ENCODE measurements around the gene SH3BP2. TPM values are rescaled to one million over a fixed set of nuclear protein-coding genes. Genes with fewer than 3 reads are reported as not detected.
A peak's percentile ranks its signal among the peaks of the same experiment; 100 is the strongest.

SH3BP2 gene
- total RNA-seq, 2 experiments from 2014 or later, result 45.7 to 47.4 TPM

DNA sequence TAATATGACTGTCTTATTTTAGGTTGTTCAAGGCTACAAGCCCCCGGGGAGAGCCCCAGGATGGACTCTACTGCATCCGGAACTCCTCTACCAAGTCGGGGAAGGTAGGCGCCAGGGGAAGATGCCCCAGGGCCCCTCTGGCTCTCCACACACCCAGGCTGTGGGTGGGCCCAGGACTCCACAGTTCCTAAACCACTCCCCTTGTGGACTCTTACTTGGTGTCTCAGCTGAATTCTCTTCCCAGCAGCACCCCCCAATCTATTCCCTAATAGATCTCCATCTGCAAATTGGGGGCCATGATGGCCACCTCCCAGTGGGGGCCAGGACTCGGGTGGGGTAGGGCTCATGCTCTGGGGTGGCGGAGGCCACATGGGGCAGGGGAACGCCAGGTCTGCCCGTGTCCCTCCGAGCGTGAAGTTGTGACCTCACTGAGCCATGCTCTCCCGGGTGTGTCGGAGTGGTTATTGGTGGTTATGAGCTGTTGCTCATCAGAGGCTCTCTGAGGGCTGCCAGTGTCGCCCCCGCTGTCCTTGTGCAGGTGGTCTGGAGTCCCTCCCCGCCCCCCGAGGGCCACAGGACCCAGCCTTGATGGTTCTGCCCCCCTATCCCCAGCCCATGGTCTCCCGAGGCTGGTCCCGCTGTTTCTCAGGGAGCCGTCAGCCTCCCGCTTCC is 39.6 kb downstream of the SH3BP2 start:
- Mint-ChIP-seq H3K9me3 (no peaks in the 10 kb centered on the region), H3K36me3 (ENCODE audit: low read depth) (peaks cover 18% of the 10 kb centered on the region), H3K4me1 (ENCODE audit: low read depth) (peaks cover 29% of the 10 kb centered on the region), H3K27me3 (ENCODE audit: low read depth) (no peaks in the 10 kb centered on the region), H3K4me3 (no peak overlapping the region), H3K27ac (no peak overlapping the region)
- CTCF ChIA-PET, result no interaction called here
- DNase-seq, result no peak
- intact Hi-C loops (cut with micrococcal nuclease), result no loop called here

DNA sequence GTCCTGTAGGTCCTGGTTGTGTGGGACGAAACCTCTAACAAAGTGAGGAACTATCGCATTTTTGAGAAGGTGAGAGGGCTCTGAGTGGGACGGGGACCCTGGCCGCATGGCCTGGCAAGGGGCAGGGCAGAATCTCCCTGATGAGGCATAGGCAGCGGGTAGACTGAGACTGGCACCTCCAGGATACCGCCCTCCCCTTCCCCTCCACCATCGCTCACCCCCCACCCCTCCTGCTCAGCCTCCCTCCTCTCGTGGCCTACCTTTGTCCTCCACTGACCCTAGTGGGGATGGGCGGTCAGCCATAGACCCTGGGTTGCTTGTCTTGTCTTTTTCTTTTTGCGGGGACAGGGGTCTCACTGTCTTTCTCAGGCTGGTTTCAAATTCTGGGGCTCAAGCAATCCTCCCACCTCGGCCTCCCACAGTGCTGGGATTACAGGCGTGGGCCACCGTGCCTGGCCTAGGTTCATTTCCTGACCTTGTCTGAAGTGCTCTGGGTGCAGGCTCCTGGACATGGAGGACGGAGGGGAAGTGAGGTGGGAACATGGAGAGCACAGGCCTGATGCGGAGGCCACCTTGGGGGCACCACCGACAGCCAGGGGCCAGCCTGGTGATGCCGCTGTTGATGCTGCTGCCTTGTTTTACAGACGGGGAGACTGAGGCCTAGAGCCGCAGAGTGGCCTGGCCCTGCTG is 40.2 kb downstream of the SH3BP2 start:
- no peak for DNase-seq

DNA sequence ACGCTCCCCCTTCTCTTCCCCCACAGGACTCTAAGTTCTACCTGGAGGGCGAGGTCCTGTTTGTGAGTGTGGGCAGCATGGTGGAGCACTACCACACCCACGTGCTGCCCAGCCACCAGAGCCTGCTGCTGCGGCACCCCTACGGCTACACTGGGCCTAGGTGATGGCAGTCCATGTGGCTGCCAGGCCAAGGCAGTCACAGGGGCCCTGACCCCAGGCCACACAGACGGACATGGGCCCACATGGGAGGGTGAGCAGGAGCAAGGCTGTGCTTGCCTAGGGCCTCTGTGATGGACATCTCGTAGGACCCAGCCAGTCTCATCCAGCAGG is 40.8 kb downstream of the SH3BP2 start:
- no peaks in the 10 kb centered on the region for H3K27me3 Mint-ChIP-seq (ENCODE audit: low read depth)
- H3K9me3 Mint-ChIP-seq, result no peaks in the 10 kb centered on the region
- no peak overlapping the region for H3K27ac Mint-ChIP-seq
- intact Hi-C loops (cut with micrococcal nuclease), result no loop called here
- DNase-seq, result no peak
- peaks cover 41% of the 10 kb centered on the region for H3K4me1 Mint-ChIP-seq (ENCODE audit: low read depth)
- CTCF ChIA-PET, result no interaction called here
- no peak overlapping the region for H3K4me3 Mint-ChIP-seq
- peaks cover 12% of the 10 kb centered on the region for H3K36me3 Mint-ChIP-seq (ENCODE audit: low read depth)

More for the DNA sequence above, 40.2 kb downstream of the SH3BP2 start:
- intact Hi-C loops (cut with micrococcal nuclease), result no loop called here
- Mint-ChIP-seq H3K36me3 (ENCODE audit: low read depth) (peaks cover 18% of the 10 kb centered on the region), H3K4me3 (no peak overlapping the region), H3K27ac (no peak overlapping the region), H3K27me3 (ENCODE audit: low read depth) (no peaks in the 10 kb centered on the region), H3K4me1 (ENCODE audit: low read depth) (peaks cover 36% of the 10 kb centered on the region), H3K9me3 (no peaks in the 10 kb centered on the region)
- CTCF ChIA-PET, result no interaction called here

DNA sequence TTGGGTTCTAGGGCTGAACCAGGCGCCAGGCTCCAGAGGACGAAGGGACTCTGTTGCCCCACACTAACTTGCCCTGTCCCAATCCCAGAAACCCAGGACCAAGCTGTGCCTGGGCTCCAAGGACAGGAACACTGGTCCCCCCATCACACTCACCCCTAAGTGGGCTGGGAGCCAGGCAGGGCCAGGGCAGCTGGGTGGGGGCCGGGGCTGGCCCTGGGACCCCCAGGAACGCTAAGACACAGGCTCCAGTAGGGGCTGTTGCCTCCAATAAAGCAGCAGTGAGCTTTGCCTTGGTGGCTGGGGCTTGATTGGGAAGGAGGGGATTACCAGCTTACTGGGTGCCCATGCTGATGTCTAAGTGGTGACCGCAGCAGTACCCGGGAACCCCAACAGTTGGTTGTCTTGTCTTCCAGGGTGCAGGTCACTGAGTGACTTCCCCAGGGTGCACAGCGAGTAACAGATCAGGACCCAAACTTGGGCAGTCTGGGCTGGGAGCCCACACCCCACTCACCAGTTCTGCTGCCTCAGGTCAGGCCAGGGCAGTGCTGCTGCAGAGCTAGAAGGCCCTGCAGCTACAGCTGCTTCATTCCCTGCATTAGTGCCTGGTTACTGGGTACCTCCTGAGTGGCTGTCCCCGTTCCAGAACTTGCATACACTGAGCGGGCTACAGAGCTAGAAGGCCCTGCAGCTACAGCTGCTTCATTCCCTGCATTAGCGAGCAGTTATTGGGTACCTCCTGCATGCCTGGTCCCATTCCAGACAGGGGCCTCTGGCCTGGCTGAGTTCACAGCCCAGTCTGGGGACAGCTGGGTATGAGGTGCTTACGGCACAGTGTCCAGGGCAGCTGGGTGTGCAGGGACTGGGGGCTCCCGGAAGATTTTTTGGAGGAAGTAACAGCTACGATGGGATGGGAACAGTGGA is 41.4 kb downstream of the SH3BP2 start:
- Mint-ChIP-seq H3K36me3 (ENCODE audit: low read depth) (peaks cover 9% of the 10 kb centered on the region), H3K9me3 (no peaks in the 10 kb centered on the region), H3K4me1 (ENCODE audit: low read depth) (peaks cover 46% of the 10 kb centered on the region), H3K27me3 (ENCODE audit: low read depth) (no peaks in the 10 kb centered on the region), H3K27ac (no peak overlapping the region), H3K4me3 (no peak overlapping the region)
- CTCF ChIA-PET, result no interaction called here
- intact Hi-C loops (cut with micrococcal nuclease), result no loop called here
- DNase-seq, result no peak

DNA sequence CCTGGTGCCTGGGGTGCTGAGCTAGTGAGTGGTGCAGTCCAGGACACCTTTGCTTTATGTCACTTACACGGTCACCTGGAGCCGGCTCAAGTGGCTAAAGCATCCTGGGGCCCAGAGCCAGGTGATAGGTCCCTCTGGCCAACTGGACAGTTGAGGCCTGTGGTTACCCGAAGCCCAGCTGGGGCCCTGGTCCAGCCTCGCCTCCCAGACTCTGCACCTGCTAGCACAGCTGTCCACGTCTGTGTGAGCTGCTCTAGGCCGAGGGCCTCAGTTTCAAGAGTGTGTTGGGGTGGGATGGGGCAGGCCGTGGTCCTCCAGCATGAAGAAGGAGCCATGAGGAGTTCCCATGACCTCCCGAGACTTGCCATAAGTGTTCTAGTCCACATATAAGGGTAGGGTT is 43.1 kb downstream of the SH3BP2 start:
- CTCF ChIA-PET, result no interaction called here
- H3K27me3 Mint-ChIP-seq (ENCODE audit: low read depth), result no peaks in the 10 kb centered on the region
- intact Hi-C loops (cut with micrococcal nuclease), result no loop called here
- H3K36me3 Mint-ChIP-seq (ENCODE audit: low read depth), result peaks cover 9% of the 10 kb centered on the region
- no peak overlapping the region for H3K4me3 Mint-ChIP-seq
- H3K27ac Mint-ChIP-seq, result peak overlapping the region; percentile 59
- peaks cover 49% of the 10 kb centered on the region for H3K4me1 Mint-ChIP-seq (ENCODE audit: low read depth)
- DNase-seq, result peak; percentile 2
- peaks cover 3% of the 10 kb centered on the region for H3K9me3 Mint-ChIP-seq

DNA sequence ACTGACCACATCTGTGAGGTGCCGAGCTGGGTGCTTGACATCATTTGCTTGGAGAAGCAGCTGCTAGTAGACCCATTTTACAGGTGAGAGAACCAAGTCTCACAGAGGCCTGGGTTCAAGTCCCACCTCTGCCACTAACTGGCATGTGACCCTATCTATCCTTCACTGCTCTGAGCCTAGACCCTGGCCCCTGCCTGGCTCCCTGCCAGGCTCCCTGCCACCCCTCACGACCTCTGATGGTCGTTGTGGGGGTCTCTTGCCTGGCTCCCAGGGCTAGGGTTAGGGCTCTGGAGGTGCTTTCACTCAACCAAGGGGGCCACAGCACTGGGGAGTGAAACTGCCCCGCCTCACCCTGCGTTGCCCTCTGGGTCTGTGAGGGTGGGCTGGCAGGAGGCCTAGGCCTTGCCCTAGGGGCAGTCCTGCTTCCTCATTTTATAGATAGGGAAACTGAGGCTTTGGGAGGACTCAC is 43.5 kb downstream of the SH3BP2 start:
- H3K27me3 Mint-ChIP-seq (ENCODE audit: low read depth), result no peaks in the 10 kb centered on the region
- CTCF ChIA-PET, result no interaction called here
- H3K27ac Mint-ChIP-seq, result peak overlapping the region; percentile 59
- DNase-seq, result peak; percentile 4
- H3K4me1 Mint-ChIP-seq (ENCODE audit: low read depth), result peaks cover 50% of the 10 kb centered on the region
- no peak overlapping the region for H3K4me3 Mint-ChIP-seq
- peaks cover 11% of the 10 kb centered on the region for H3K36me3 Mint-ChIP-seq (ENCODE audit: low read depth)
- peaks cover 3% of the 10 kb centered on the region for H3K9me3 Mint-ChIP-seq
- intact Hi-C loops (cut with micrococcal nuclease), result no loop called here

DNA sequence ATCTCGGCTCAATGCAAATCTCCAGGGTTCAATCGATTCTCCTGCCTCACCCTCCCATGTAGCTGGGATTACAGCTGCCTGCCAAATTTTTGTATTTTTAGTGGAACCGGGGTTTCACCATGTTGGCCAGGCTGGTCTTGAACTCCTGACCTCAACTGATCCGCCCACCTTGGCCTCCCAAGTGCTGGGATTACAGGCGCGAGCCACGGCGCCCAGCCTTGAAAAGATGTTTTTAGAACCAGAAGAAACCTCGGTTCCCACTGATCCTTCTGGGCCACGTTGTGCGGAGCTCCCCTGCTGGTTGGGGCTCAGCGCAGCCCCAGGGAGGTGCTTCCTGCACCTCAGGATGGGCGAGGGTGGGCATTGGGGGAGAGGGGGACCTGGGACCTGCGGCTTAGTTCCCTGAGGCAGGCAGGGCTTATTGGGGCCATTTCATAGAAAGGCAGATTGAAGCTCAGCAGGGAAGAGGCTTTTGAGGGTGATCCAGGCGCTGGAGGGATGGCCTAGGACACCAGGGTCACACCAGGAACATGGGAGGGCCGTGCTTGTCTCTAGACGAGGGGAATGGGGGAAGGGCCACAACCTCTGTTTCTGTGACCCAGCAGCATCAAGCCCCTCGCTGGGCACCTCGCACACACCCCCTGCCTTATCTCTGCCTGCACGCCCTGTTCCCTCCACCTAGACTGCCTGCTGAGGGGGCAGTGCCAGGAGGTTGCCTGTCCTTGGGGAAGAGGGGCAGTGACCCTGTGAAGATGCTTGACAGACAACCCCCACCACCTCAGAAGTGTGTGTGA is 44.4 kb downstream of the SH3BP2 start:
- peak overlapping the region; percentile 93 for H3K27ac Mint-ChIP-seq
- intact Hi-C loops (cut with micrococcal nuclease), result no loop called here
- CTCF ChIA-PET, result no interaction called here
- H3K4me1 Mint-ChIP-seq (ENCODE audit: low read depth), result peaks cover 52% of the 10 kb centered on the region
- peaks cover 3% of the 10 kb centered on the region for H3K9me3 Mint-ChIP-seq
- H3K27me3 Mint-ChIP-seq (ENCODE audit: low read depth), result no peaks in the 10 kb centered on the region
- H3K4me3 Mint-ChIP-seq, result peak overlapping the region; percentile 75
- peaks cover 9% of the 10 kb centered on the region for H3K36me3 Mint-ChIP-seq (ENCODE audit: low read depth)
- DNase-seq, result peak; percentile 5

DNA sequence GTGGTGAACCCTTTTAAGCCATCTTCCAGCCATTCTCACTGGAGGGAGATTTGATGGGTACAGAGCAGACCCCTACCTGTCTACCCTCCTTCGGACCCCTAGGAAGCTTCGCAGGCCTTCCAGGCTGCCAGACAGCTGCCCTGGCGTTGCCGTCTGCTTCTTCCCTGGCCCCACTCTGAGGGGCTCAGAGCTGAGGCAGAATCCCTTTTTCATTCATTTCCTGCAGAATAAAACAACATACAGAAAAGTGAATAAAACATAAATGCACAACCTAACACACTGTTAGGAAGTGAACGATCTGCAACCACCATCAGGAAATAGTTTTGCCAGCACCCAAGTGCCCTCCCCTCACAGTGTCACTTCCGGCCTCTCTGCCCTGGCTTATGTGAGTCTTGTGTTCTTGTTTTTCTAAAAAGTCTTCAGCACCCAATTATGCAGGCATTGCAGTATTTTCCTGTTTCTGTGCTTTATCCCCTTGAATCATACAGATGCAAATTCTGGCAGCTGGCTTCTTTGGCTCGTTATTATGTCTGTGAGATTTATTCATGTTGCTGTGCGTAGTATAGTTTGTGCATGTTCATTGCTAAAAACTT is 45.1 kb downstream of the SH3BP2 start:
- Mint-ChIP-seq H3K27me3 (ENCODE audit: low read depth) (no peaks in the 10 kb centered on the region), H3K36me3 (ENCODE audit: low read depth) (peaks cover 11% of the 10 kb centered on the region), H3K9me3 (peaks cover 3% of the 10 kb centered on the region), H3K27ac (peak overlapping the region; percentile 93), H3K4me1 (ENCODE audit: low read depth) (peaks cover 59% of the 10 kb centered on the region), H3K4me3 (peak overlapping the region; percentile 75)
- intact Hi-C loops (cut with micrococcal nuclease), result loop anchor here (2.0 kb wide), 2 partner anchors 25 to 51 kb away; no protein-coding TSS in a partner anchor
- CTCF ChIA-PET, result interaction anchor here (0.9 kb wide), 1 partner anchor 74 kb away, joined by 3 read pairs; no protein-coding TSS in a partner anchor
- DNase-seq, result peak; percentile 88

DNA sequence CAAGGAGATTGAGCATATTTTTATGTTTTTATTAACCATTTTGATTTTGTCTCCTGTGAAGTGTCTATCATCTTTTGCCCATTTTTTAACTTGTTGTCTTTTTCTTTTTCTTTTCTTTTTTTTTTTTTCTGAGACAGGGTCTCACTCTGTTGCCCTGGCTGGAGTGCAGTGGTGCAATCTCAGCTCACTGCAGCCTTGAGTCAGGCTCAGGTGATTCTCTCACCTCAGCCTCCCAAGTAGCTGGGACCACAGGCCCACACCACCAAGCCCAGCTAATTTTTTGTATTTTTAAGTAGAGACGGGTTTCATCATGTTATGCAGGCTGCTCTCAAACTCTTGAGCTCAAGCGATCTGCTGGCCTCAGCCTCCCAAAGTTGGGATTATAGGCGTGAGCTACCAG is 46.2 kb downstream of the SH3BP2 start:
- no peaks in the 10 kb centered on the region for H3K27me3 Mint-ChIP-seq (ENCODE audit: low read depth)
- H3K9me3 Mint-ChIP-seq, result peaks cover 3% of the 10 kb centered on the region
- CTCF ChIA-PET, result interaction anchor here (0.6 to 0.9 kb wide), 4 partner anchors 41 to 395 kb away, joined by 3 to 6 read pairs (median 4); no protein-coding TSS in a partner anchor
- H3K36me3 Mint-ChIP-seq (ENCODE audit: low read depth), result peaks cover 11% of the 10 kb centered on the region
- intact Hi-C loops (cut with micrococcal nuclease), result loop anchor here (2.0 kb wide), 2 partner anchors 26 to 52 kb away; no protein-coding TSS in a partner anchor
- peaks cover 60% of the 10 kb centered on the region for H3K4me1 Mint-ChIP-seq (ENCODE audit: low read depth)
- H3K4me3 Mint-ChIP-seq, result peak overlapping the region; percentile 75
- H3K27ac Mint-ChIP-seq, result peak overlapping the region; percentile 93
- peak; percentile 2 for DNase-seq

DNA sequence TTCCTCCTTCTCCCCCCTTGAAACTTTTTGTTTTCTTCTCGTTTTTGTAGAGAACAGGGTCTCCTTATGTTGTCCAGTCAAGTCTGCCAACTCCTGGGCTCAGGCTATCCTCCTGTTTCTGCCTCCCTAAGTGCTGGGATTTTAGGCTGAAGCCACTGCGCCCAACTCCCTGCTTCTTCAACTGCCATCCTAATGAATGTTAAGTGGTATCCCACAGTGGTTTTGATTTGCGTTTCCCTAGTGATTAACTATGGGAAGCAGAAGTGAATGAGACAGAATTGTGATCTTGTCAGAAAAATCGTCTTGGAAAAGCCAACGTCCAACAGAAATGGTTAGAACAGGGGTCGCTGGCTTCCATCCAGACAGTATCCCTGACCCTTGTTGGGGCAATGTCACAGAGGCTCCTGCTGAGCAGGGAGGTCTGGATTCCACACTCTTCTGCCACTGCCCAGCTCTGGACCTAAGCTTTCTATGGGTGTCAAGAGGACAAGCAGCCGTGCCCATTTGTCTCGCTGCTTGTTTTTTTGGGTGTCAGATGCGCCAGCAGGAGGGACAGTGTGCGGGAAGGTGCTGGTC is 49.9 kb downstream of the SH3BP2 start:
- Mint-ChIP-seq H3K27me3 (ENCODE audit: low read depth) (no peaks in the 10 kb centered on the region), H3K27ac (peak overlapping the region; percentile 87), H3K36me3 (ENCODE audit: low read depth) (peaks cover 10% of the 10 kb centered on the region), H3K4me1 (ENCODE audit: low read depth) (peaks cover 59% of the 10 kb centered on the region), H3K4me3 (peak overlapping the region; percentile 83), H3K9me3 (peaks cover 5% of the 10 kb centered on the region)
- intact Hi-C loops (cut with micrococcal nuclease), result loop anchor here (1.0 kb wide), 1 partner anchor 30 kb away; no protein-coding TSS in a partner anchor
- peak; percentile 4 for DNase-seq
- CTCF ChIA-PET, result interaction anchor here (0.9 kb wide), 1 partner anchor 32 kb away, joined by 3 read pairs; no protein-coding TSS in a partner anchor

Data from activated naive CD4-positive, alpha-beta T cell treated with anti-CD3 and anti-CD28 coated beads for 36 hours (primary cell).